CD14-positive monocyte (primary cell): ENCODE data around the gene PCDHA1. TPM values are rescaled to one million over a fixed set of nuclear protein-coding genes. Genes with fewer than 3 reads are reported as not detected.

Source experiments
- DNase-seq, 3 donors: peaks; one replicate each; pipeline ENCODE4 v3.0.0-alpha.2; 2011 to 2022
- H2AFZ ChIP-seq: 2 replicates; pipeline ENCODE4 v1.6.0; 2012; ENCODE audit warnings: mild to moderate bottlenecking, low read depth, low read length, inconsistent platforms; ENCODE audit not compliant: insufficient read depth, poor library complexity, severe bottlenecking
- H3K27ac ChIP-seq, 2 donors: 1 replicate in 1 of 2; 2 replicates in 1 of 2; pipeline ENCODE4 v1.5.1; 2012 to 2013; ENCODE audit warnings: low read length in 2 of 2, control low read depth in 1 of 2, inconsistent platforms in 1 of 2, low read depth in 1 of 2, mild to moderate bottlenecking in 1 of 2
- H3K27me3 ChIP-seq, 2 donors: one replicate each; pipeline versions ENCODE4 v1.6.0 to v1.6.1; 2011 to 2013; ENCODE audit warnings: low read length in 2 of 2; ENCODE audit not compliant: control insufficient read depth in 2 of 2, insufficient read depth in 2 of 2
- H3K36me3 ChIP-seq, 2 donors: replicated peaks in 1 of 2; 1 replicate in 1 of 2; 2 replicates in 1 of 2; pipeline versions ENCODE4 v1.5.1 to v1.6.1; 2012 to 2013; ENCODE audit warnings: low read length in 2 of 2, control low read depth in 1 of 2, inconsistent platforms in 1 of 2, mild to moderate bottlenecking in 1 of 2; ENCODE audit not compliant: insufficient read depth in 2 of 2, control insufficient read depth in 1 of 2
- H3K4me1 ChIP-seq, 2 donors: 1 replicate in 1 of 2; 2 replicates in 1 of 2; pipeline versions ENCODE4 v1.5.1 to v1.6.1; 2012 to 2013; ENCODE audit warnings: low read length in 2 of 2, control low read depth in 1 of 2, inconsistent platforms in 1 of 2, mild to moderate bottlenecking in 1 of 2, moderate library complexity in 1 of 2; ENCODE audit not compliant: insufficient read depth in 2 of 2, control insufficient read depth in 1 of 2
- H3K4me2 ChIP-seq: replicated peaks from 2 replicates; pipeline ENCODE3; 2012; ENCODE audit warnings: low read length, moderate library complexity, mild to moderate bottlenecking; ENCODE audit not compliant: poor library complexity, severe bottlenecking; ENCODE audit errors: extremely low read depth
- H3K4me3 ChIP-seq, 3 experiments: fragments of 200-600 bp in 1 of 3; sonication (generic) in 1 of 3; replicated peaks in 1 of 3; 1 replicate in 2 of 3; 2 replicates in 1 of 3; pipeline ENCODE4 v1.5.1; 2011 to 2013; ENCODE audit warnings: low read length in 3 of 3, mild to moderate bottlenecking in 3 of 3, control low read depth in 2 of 3, low read depth in 2 of 3, inconsistent platforms in 1 of 3, moderate library complexity in 1 of 3
- H3K79me2 ChIP-seq: 2 replicates; pipeline ENCODE4 v1.6.0; 2012; ENCODE audit warnings: mild to moderate bottlenecking, control low read depth, inconsistent platforms, low read length, moderate library complexity; ENCODE audit not compliant: insufficient read depth
- H3K9ac ChIP-seq: 2 replicates; pipeline ENCODE4 v1.6.0; 2017; ENCODE audit warnings: low read length, mild to moderate bottlenecking; ENCODE audit not compliant: insufficient read depth, poor library complexity, severe bottlenecking
- H3K9me3 ChIP-seq, 2 donors: replicated peaks in 1 of 2; 1 replicate in 1 of 2; 2 replicates in 1 of 2; pipeline versions ENCODE4 v1.5.1 to v1.6.1; 2012 to 2013; ENCODE audit warnings: low read length in 2 of 2, control low read depth in 1 of 2; ENCODE audit not compliant: control insufficient read depth in 1 of 2, insufficient read depth in 1 of 2
- H4K20me1 ChIP-seq: 2 replicates; pipeline ENCODE4 v1.6.0; 2012; ENCODE audit warnings: mild to moderate bottlenecking, low read length, control low read depth, moderate library complexity; ENCODE audit not compliant: insufficient read depth
- H3K27ac Mint-ChIP-seq, 7 donors: one replicate each; pipeline ENCODE4 v1.8.0; 2020; ENCODE audit warnings: mild to moderate bottlenecking in 7 of 7, mixed read lengths in 7 of 7, moderate library complexity in 6 of 7, inconsistent platforms in 2 of 7
- H3K27me3 Mint-ChIP-seq, 3 donors: one replicate each; pipeline ENCODE4 v1.8.0; 2021 to 2022; ENCODE audit warnings: low read depth in 3 of 3, mild to moderate bottlenecking in 3 of 3, mixed read lengths in 3 of 3, moderate library complexity in 3 of 3, inconsistent platforms in 1 of 3
- H3K36me3 Mint-ChIP-seq, 2 donors: one replicate each; pipeline ENCODE4 v1.8.0; 2020; ENCODE audit warnings: mixed read lengths in 2 of 2, inconsistent platforms in 1 of 2, mild to moderate bottlenecking in 1 of 2
- H3K4me1 Mint-ChIP-seq: one replicate; pipeline ENCODE4 v1.8.0; 2020; ENCODE audit warnings: mild to moderate bottlenecking, mixed read lengths
- H3K4me3 Mint-ChIP-seq, 2 donors: one replicate each; pipeline ENCODE4 v1.8.0; 2020; ENCODE audit warnings: mild to moderate bottlenecking in 2 of 2, mixed read lengths in 2 of 2, moderate library complexity in 1 of 2
- H3K9me3 Mint-ChIP-seq, 7 donors: one replicate each; pipeline ENCODE4 v1.8.0; 2020 to 2022; ENCODE audit warnings: mixed read lengths in 7 of 7, mild to moderate bottlenecking in 6 of 7, moderate library complexity in 6 of 7, inconsistent platforms in 2 of 7
- WGBS: methylation state at CpG from one replicate; pipeline ENCODE4 v1.1.5; 2013; ENCODE audit warnings: missing lambda C conversion rate; ENCODE audit not compliant: insufficient coverage; 5-methylcytosine and 5-hydroxymethylcytosine counted together
- intact Hi-C, 2 donors: fragments of 100-400 bp; cut with micrococcal nuclease; formaldehyde crosslinking; loops; one replicate each; pipeline versions ENCODE4 v1.15.0 to v1.15.1; 2023
- polyA plus RNA-seq, 3 donors: library from polyadenylated mRNA; depleted of rRNA in 1 of 3; unstranded in 2 of 3; stranded (reverse) in 1 of 3; fragments of 300-500 nt in 2 of 3; fragments of >200 nt in 1 of 3; fragmentation: Illumina TruSeq in 2 of 3; gene quantifications; 1 replicate in 2 of 3; 2 replicates in 1 of 3; pipeline ENCODE4 v1.2.3, GENCODE V29; 2012 to 2021
- TF ChIP-seq, protein P1 (sequence below): fragments of 200-600 bp; IDR thresholded peaks from one replicate; pipeline ENCODE4 v1.8.0; 2022; ENCODE audit warnings: antibody characterized with exemption, mild to moderate bottlenecking

The PCDHA1 gene
- polyA plus RNA-seq, 3 donors: not detected

DNA sequence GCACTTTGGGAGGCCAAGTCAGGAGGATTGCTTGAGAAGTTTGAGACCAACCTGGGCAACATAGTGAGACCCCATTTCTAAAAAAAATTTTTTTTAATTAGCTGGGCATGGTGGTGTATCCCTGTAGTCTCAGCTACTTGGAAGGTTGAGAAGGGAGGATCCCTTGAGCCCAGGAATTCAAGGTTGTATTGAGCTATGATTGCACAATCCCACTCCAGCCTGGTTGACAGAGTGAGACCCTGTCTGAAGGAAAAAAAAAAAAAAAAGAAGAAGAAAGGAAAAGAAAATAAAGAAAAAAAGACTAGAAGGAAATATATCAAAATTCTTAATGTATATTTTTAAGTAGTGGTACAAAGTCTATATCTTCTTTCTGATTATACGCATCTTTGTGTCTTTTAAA lies 236.4 kb downstream of the PCDHA1 start:
- Histone ChIP-seq H3K36me3 (no peaks in the 10 kb centered on the region), H3K4me1 (no peaks in the 10 kb centered on the region), H3K27me3 (no peaks in the 10 kb centered on the region), H3K9me3 (peaks cover 3 to 4% of the 10 kb centered on the region in 2 donors), H3K27ac (no peak overlapping the region), H3K9ac (no peak overlapping the region), H4K20me1 (no peaks in the 10 kb centered on the region), H3K4me3 (no peak overlapping the region), H3K79me2 (no peaks in the 10 kb centered on the region), H2AFZ (no peak overlapping the region), H3K4me2 (no peak overlapping the region)
- peaks cover 2 to 17% (median 4%) of the 10 kb centered on the region in 7 donors for H3K9me3 Mint-ChIP-seq
- peak overlapping the region in 1 of 2 donors; percentile 24 for H3K4me3 Mint-ChIP-seq
- H3K36me3 Mint-ChIP-seq: no peaks in the 10 kb centered on the region
- DNase-seq: no peak
- peaks cover 0 to 1% (median 0%) of the 10 kb centered on the region in 3 donors for H3K27me3 Mint-ChIP-seq
- TF ChIP-seq, protein P1, sequence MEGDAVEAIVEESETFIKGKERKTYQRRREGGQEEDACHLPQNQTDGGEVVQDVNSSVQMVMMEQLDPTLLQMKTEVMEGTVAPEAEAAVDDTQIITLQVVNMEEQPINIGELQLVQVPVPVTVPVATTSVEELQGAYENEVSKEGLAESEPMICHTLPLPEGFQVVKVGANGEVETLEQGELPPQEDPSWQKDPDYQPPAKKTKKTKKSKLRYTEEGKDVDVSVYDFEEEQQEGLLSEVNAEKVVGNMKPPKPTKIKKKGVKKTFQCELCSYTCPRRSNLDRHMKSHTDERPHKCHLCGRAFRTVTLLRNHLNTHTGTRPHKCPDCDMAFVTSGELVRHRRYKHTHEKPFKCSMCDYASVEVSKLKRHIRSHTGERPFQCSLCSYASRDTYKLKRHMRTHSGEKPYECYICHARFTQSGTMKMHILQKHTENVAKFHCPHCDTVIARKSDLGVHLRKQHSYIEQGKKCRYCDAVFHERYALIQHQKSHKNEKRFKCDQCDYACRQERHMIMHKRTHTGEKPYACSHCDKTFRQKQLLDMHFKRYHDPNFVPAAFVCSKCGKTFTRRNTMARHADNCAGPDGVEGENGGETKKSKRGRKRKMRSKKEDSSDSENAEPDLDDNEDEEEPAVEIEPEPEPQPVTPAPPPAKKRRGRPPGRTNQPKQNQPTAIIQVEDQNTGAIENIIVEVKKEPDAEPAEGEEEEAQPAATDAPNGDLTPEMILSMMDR: no peak
- H3K4me1 Mint-ChIP-seq: no peaks in the 10 kb centered on the region
- WGBS: no CpG with 5 or more reads among the region's 1 CpG
- no peak overlapping the region for H3K27ac Mint-ChIP-seq
- intact Hi-C loops: no loop called here

- 93% methylated on average over 12 of the region's 15 CpGs for WGBS
- peaks cover 0 to 1% (median 0%) of the 10 kb centered on the region in 3 donors for H3K27me3 Mint-ChIP-seq
- no peak overlapping the region for H3K4me2 ChIP-seq
- no peak for DNase-seq
- no peak overlapping the region for H3K4me3 Mint-ChIP-seq
- peaks cover 0 to 4% (median 0%) of the 10 kb centered on the region in 7 donors for H3K9me3 Mint-ChIP-seq
- H3K36me3 ChIP-seq: no peaks in the 10 kb centered on the region
- H4K20me1 ChIP-seq: no peaks in the 10 kb centered on the region
- H3K4me3 ChIP-seq: no peak overlapping the region
- intact Hi-C loops: no loop called here
- H3K27me3 ChIP-seq: no peaks in the 10 kb centered on the region
- H3K79me2 ChIP-seq: no peaks in the 10 kb centered on the region
- H3K4me1 ChIP-seq: no peaks in the 10 kb centered on the region
- TF ChIP-seq, protein P1: no peak
- no peak overlapping the region for H3K9ac ChIP-seq
- no peaks in the 10 kb centered on the region for H3K4me1 Mint-ChIP-seq
- no peaks in the 10 kb centered on the region for H3K36me3 Mint-ChIP-seq
- no peak overlapping the region for H2AFZ ChIP-seq
- no peak overlapping the region for H3K27ac Mint-ChIP-seq
- no peak overlapping the region for H3K27ac ChIP-seq
- H3K9me3 ChIP-seq: no peaks in the 10 kb centered on the region
These were observed 245.1 kb downstream of the PCDHA1 start for GRCh38 chr5:141031006-141031405.
